Activated naive CD8-positive, alpha-beta T cell treated with anti-CD3 and anti-CD28 coated beads for 36 hours (primary cell): ENCODE data around the gene CEACAM5. TPM values are rescaled to one million over a fixed set of nuclear protein-coding genes. Genes with fewer than 3 reads are reported as not detected.

Experiments used
- DNase-seq: peaks from one replicate; pipeline ENCODE4 v3.0.0; 2021
- H3K27ac Mint-ChIP-seq: one replicate; pipeline ENCODE4 v1.8.0; 2022; ENCODE audit warnings: mild to moderate bottlenecking, moderate library complexity, mixed read lengths
- H3K27me3 Mint-ChIP-seq: one replicate; pipeline ENCODE4 v1.8.0; 2022; ENCODE audit warnings: mild to moderate bottlenecking, mixed read lengths
- H3K36me3 Mint-ChIP-seq: one replicate; pipeline ENCODE4 v1.8.0; 2021; ENCODE audit warnings: mild to moderate bottlenecking, mixed read lengths
- H3K4me1 Mint-ChIP-seq: one replicate; pipeline ENCODE4 v1.8.0; 2021; ENCODE audit warnings: mixed read lengths
- H3K4me3 Mint-ChIP-seq: one replicate; pipeline ENCODE4 v1.8.0; 2022; ENCODE audit warnings: mild to moderate bottlenecking, moderate library complexity, mixed read lengths
- H3K9me3 Mint-ChIP-seq: one replicate; pipeline ENCODE4 v1.8.0; 2022; ENCODE audit warnings: mixed read lengths
- total RNA-seq, 2 experiments: library from RNA; stranded (reverse); gene quantifications; one replicate each; pipeline ENCODE4 v1.2.3, GENCODE V29; 2021

CEACAM5 gene
- total RNA-seq, result not detected

GRCh38 chr19:41708481-41708880, at the start of gene CEACAM5:
Gene CEACAM5, plus strand, starts transcription at chr19:41708626. Its CDS starts 106 bp downstream, at chr19:41708732.
- no peaks in the 10 kb centered on the region for H3K9me3 Mint-ChIP-seq
- no peak within 1 kb of the TSS for H3K4me3 Mint-ChIP-seq
- H3K4me1 Mint-ChIP-seq, result peaks cover 7% of the 10 kb centered on the region
- H3K27me3 Mint-ChIP-seq, result peaks cover 68% of the 10 kb centered on the region
- H3K27ac Mint-ChIP-seq, result no peak within 1 kb of the TSS
- DNase-seq, result no peak
- no peaks in the 10 kb centered on the region for H3K36me3 Mint-ChIP-seq

- H3K4me3 Mint-ChIP-seq, result no peak overlapping the region
- peaks cover 43% of the 10 kb centered on the region for H3K27me3 Mint-ChIP-seq
- peaks cover 4% of the 10 kb centered on the region for H3K36me3 Mint-ChIP-seq
- peaks cover 28% of the 10 kb centered on the region for H3K9me3 Mint-ChIP-seq
- no peaks in the 10 kb centered on the region for H3K4me1 Mint-ChIP-seq
- no peak overlapping the region for H3K27ac Mint-ChIP-seq
- no peak for DNase-seq
These were observed 42.4 kb upstream of the CEACAM5 start for GRCh38 chr19:41666075-41666474.

- Mint-ChIP-seq H3K27ac (no peak overlapping the region), H3K9me3 (peaks cover 22% of the 10 kb centered on the region), H3K4me3 (no peak overlapping the region), H3K27me3 (peaks cover 52% of the 10 kb centered on the region), H3K36me3 (peaks cover 4% of the 10 kb centered on the region), H3K4me1 (no peaks in the 10 kb centered on the region)
- DNase-seq, result no peak
These were observed 40.1 kb upstream of the CEACAM5 start for GRCh38 chr19:41668315-41668714.

- H3K27ac Mint-ChIP-seq, result no peak overlapping the region
- peaks cover 10% of the 10 kb centered on the region for H3K9me3 Mint-ChIP-seq
- peaks cover 62% of the 10 kb centered on the region for H3K27me3 Mint-ChIP-seq
These were observed 37.7 kb upstream of the CEACAM5 start for GRCh38 chr19:41670755-41671154.

GRCh38 chr19:41671486-41671885, 36.9 kb upstream of the CEACAM5 start:
- no peak for DNase-seq
- Mint-ChIP-seq H3K36me3 (no peaks in the 10 kb centered on the region), H3K4me3 (no peak overlapping the region), H3K27me3 (peaks cover 64% of the 10 kb centered on the region), H3K27ac (no peak overlapping the region), H3K9me3 (peaks cover 5% of the 10 kb centered on the region), H3K4me1 (no peaks in the 10 kb centered on the region)

More at GRCh38 chr19:41670755-41671154, 37.7 kb upstream of the CEACAM5 start:
- Mint-ChIP-seq H3K4me3 (no peak overlapping the region), H3K36me3 (no peaks in the 10 kb centered on the region), H3K4me1 (no peaks in the 10 kb centered on the region)
- no peak for DNase-seq

- no peaks in the 10 kb centered on the region for H3K36me3 Mint-ChIP-seq
- H3K27ac Mint-ChIP-seq, result no peak overlapping the region
- no peak for DNase-seq
- no peaks in the 10 kb centered on the region for H3K4me1 Mint-ChIP-seq
- no peaks in the 10 kb centered on the region for H3K9me3 Mint-ChIP-seq
- H3K27me3 Mint-ChIP-seq, result peaks cover 52% of the 10 kb centered on the region
- no peak overlapping the region for H3K4me3 Mint-ChIP-seq
These were observed 26.0 kb upstream of the CEACAM5 start for GRCh38 chr19:41682437-41682836.

- no peak overlapping the region for H3K4me3 Mint-ChIP-seq
- no peak overlapping the region for H3K27ac Mint-ChIP-seq
- H3K9me3 Mint-ChIP-seq, result no peaks in the 10 kb centered on the region
- H3K4me1 Mint-ChIP-seq, result no peaks in the 10 kb centered on the region
- peaks cover 42% of the 10 kb centered on the region for H3K27me3 Mint-ChIP-seq
- no peak for DNase-seq
- no peaks in the 10 kb centered on the region for H3K36me3 Mint-ChIP-seq
These were observed 21.0 kb upstream of the CEACAM5 start for GRCh38 chr19:41687419-41687818.

- H3K27ac Mint-ChIP-seq, result no peak within 1 kb of the TSS
- peaks cover 43% of the 10 kb centered on the region for H3K27me3 Mint-ChIP-seq
- no peak for DNase-seq
- H3K36me3 Mint-ChIP-seq, result no peaks in the 10 kb centered on the region
- H3K9me3 Mint-ChIP-seq, result no peaks in the 10 kb centered on the region
- H3K4me1 Mint-ChIP-seq, result no peaks in the 10 kb centered on the region
- H3K4me3 Mint-ChIP-seq, result no peak within 1 kb of the TSS
These were observed 20.3 kb upstream of the CEACAM5 start, which contains the start of gene CEACAM7 for GRCh38 chr19:41688098-41688497. Gene CEACAM7, minus strand, starts transcription at chr19:41688270. Its CDS starts 105 bp downstream, at chr19:41688165.

- Mint-ChIP-seq H3K36me3 (no peaks in the 10 kb centered on the region), H3K4me1 (no peaks in the 10 kb centered on the region), H3K4me3 (no peak overlapping the region), H3K27ac (no peak overlapping the region), H3K9me3 (no peaks in the 10 kb centered on the region), H3K27me3 (peaks cover 43% of the 10 kb centered on the region)
- no peak for DNase-seq
These were observed 19.7 kb upstream of the CEACAM5 start for GRCh38 chr19:41688687-41689086.

GRCh38 chr19:41689993-41690800, 18.2 kb upstream of the CEACAM5 start:
- Mint-ChIP-seq H3K4me1 (no peaks in the 10 kb centered on the region), H3K4me3 (no peak overlapping the region), H3K27me3 (peaks cover 40% of the 10 kb centered on the region), H3K36me3 (no peaks in the 10 kb centered on the region), H3K27ac (no peak overlapping the region), H3K9me3 (no peaks in the 10 kb centered on the region)
- DNase-seq, result no peak

GRCh38 chr19:41690801-41691065, 17.7 kb upstream of the CEACAM5 start:
- no peaks in the 10 kb centered on the region for H3K9me3 Mint-ChIP-seq

GRCh38 chr19:41691268-41691970, 17.0 kb upstream of the CEACAM5 start:
- Mint-ChIP-seq H3K9me3 (no peaks in the 10 kb centered on the region), H3K36me3 (no peaks in the 10 kb centered on the region), H3K4me3 (no peak overlapping the region), H3K27me3 (peaks cover 41% of the 10 kb centered on the region), H3K27ac (no peak overlapping the region), H3K4me1 (no peaks in the 10 kb centered on the region)
- DNase-seq, result peak; percentile 27

More at GRCh38 chr19:41690801-41691065, 17.7 kb upstream of the CEACAM5 start:
- peaks cover 43% of the 10 kb centered on the region for H3K27me3 Mint-ChIP-seq
- H3K4me3 Mint-ChIP-seq, result no peak overlapping the region
- H3K4me1 Mint-ChIP-seq, result no peaks in the 10 kb centered on the region
- DNase-seq, result no peak
- no peak overlapping the region for H3K27ac Mint-ChIP-seq
- H3K36me3 Mint-ChIP-seq, result no peaks in the 10 kb centered on the region

GRCh38 chr19:41694196-41694595, 14.2 kb upstream of the CEACAM5 start:
- Mint-ChIP-seq H3K4me1 (no peaks in the 10 kb centered on the region), H3K9me3 (no peaks in the 10 kb centered on the region), H3K36me3 (no peaks in the 10 kb centered on the region), H3K27ac (no peak overlapping the region), H3K4me3 (no peak overlapping the region), H3K27me3 (peaks cover 35% of the 10 kb centered on the region)
- DNase-seq, result no peak

GRCh38 chr19:41694831-41695635, 13.4 kb upstream of the CEACAM5 start:
- Mint-ChIP-seq H3K9me3 (no peaks in the 10 kb centered on the region), H3K27ac (no peak overlapping the region), H3K27me3 (peaks cover 35% of the 10 kb centered on the region), H3K36me3 (no peaks in the 10 kb centered on the region), H3K4me3 (no peak overlapping the region), H3K4me1 (no peaks in the 10 kb centered on the region)
- DNase-seq, result no peak

GRCh38 chr19:41695745-41696144, 12.7 kb upstream of the CEACAM5 start:
- H3K4me3 Mint-ChIP-seq, result no peak overlapping the region
- DNase-seq, result no peak

More at GRCh38 chr19:41695745-41696144, 12.7 kb upstream of the CEACAM5 start:
- Mint-ChIP-seq H3K36me3 (no peaks in the 10 kb centered on the region), H3K27me3 (peaks cover 35% of the 10 kb centered on the region), H3K9me3 (no peaks in the 10 kb centered on the region), H3K27ac (no peak overlapping the region), H3K4me1 (no peaks in the 10 kb centered on the region)
